ENCODE measurements around the gene PDE4D. TPM values are rescaled to one million over a fixed set of nuclear protein-coding genes. Genes with fewer than 3 reads are reported as not detected.

Gene PDE4D
- total RNA-seq, 1 donor from 2014 or later: 34.5 TPM

DNA sequence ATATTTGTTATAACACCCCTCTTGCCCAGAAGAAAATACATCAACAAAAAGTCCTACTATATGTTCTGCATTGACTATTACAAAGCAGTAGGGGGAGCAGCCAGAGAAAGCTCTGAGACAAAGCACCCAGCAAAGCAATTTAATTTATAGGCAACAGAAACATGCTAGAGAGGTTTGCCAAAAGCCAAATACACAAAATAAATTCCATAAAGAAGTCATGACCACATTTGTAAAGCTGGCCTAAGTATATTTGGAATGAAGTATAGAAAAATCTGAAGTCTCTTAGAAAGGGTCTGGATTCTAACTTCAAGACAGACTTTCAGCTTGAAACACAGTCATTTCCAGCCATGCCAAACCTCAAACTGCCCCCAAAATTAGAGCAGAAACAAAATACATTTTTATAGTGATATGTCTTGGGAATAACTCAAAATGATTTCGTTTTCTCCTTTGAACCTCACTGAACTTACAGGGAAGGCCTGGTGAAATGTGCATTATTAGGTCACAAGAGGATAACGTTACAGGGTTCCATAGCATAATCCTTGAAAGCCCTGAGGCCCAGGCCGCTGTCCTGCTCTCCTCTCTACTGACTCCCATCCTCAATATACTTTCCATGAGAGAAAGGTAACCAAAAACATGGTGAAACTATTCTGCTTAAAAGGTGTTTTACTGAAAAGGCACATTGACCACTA is 858.9 kb downstream of the PDE4D start:
- DNase-seq: no peak
- intact Hi-C loops (cut with micrococcal nuclease): loop anchor here (5.0 kb wide), 2 partner anchors 93 to 138 kb away; no protein-coding TSS in a partner anchor
- peak overlapping the region; percentile 89 for H3K27ac ChIP-seq (replicated peaks)
- H3K4me3 ChIP-seq: peak overlapping the region; percentile 3
- no peaks in the 10 kb centered on the region for H3K27me3 ChIP-seq (ENCODE audit: low read depth)
- no peaks in the 10 kb centered on the region for H3K36me3 ChIP-seq
- TF ChIP-seq, protein P1, sequence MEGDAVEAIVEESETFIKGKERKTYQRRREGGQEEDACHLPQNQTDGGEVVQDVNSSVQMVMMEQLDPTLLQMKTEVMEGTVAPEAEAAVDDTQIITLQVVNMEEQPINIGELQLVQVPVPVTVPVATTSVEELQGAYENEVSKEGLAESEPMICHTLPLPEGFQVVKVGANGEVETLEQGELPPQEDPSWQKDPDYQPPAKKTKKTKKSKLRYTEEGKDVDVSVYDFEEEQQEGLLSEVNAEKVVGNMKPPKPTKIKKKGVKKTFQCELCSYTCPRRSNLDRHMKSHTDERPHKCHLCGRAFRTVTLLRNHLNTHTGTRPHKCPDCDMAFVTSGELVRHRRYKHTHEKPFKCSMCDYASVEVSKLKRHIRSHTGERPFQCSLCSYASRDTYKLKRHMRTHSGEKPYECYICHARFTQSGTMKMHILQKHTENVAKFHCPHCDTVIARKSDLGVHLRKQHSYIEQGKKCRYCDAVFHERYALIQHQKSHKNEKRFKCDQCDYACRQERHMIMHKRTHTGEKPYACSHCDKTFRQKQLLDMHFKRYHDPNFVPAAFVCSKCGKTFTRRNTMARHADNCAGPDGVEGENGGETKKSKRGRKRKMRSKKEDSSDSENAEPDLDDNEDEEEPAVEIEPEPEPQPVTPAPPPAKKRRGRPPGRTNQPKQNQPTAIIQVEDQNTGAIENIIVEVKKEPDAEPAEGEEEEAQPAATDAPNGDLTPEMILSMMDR (IDR thresholded peaks at IDR 0.05; ENCODE audit: borderline replicate concordance): peak; percentile 68
- H3K9me3 ChIP-seq (replicated peaks): peaks cover 4% of the 10 kb centered on the region
- peaks cover 66% of the 10 kb centered on the region for H3K4me1 ChIP-seq

DNA sequence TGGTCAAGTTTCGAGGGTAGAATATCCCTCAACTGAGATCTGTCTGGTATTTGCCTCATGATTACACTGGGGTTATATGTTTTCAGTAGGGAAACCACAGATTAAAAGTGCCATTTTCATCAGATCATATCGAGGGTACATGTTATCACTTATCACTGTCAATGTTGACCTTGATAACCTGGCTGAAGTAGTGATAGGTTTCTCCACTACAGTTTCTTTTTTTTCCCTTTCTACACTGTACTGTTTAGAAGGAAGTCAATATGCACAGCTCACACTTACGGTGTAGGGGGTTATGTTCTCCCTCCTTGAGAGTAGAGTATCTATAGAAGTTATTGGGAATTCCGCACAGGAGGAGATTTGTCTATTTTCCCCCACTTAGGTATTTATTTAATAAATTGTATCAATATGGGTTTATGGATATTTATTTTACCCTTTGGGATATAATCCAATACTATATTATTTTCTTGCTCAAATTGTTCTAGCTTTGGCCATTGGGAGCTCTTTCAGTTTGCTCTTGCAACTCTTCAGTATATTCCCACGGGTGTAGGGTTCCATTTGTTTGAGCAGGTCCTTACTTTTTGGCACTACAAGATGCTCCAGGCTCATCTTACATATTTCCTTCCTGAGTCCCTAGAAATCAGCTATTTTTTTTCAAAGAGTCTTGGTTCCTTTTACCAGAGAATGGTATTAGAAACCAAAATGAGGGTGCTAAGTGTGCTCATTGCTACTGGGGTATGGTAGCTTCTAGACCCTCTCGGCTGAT is 866.2 kb downstream of the PDE4D start:
- Histone ChIP-seq H3K9me3 (replicated peaks) (peaks cover 8% of the 10 kb centered on the region), H3K4me3 (no peak overlapping the region), H3K27me3 (ENCODE audit: low read depth) (no peaks in the 10 kb centered on the region), H3K36me3 (peaks cover 3% of the 10 kb centered on the region), H3K27ac (replicated peaks) (no peak overlapping the region), H3K4me1 (peaks cover 8% of the 10 kb centered on the region)
- TF ChIP-seq, protein P1 (IDR thresholded peaks at IDR 0.05; ENCODE audit: borderline replicate concordance): no peak
- intact Hi-C loops (cut with micrococcal nuclease): no loop called here
- DNase-seq: no peak

DNA sequence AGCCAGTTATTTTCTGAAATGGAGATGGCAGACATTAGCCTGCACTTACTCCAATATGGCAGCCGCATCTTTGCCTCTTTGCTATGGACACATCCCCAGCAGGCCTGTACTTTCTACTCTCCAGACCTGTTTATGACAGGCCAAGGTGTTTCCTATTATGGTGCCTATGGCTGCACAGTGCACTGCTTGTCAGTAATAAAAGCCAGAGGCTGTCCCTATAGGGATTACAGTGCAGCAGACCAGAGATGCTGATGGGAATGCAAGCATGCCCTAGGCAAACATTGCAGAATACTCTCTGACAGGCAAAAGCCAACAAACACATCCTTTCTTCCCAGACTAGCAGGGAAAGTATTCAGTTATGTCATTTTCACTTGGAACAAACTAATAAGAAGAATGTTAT is 867.8 kb downstream of the PDE4D start:
- Histone ChIP-seq H3K27ac (replicated peaks) (no peak overlapping the region), H3K36me3 (peaks cover 3% of the 10 kb centered on the region), H3K9me3 (replicated peaks) (peaks cover 8% of the 10 kb centered on the region), H3K27me3 (ENCODE audit: low read depth) (no peaks in the 10 kb centered on the region), H3K4me1 (peaks cover 23% of the 10 kb centered on the region), H3K4me3 (no peak overlapping the region)
- no peak for DNase-seq
- TF ChIP-seq, protein P1 (IDR thresholded peaks at IDR 0.05; ENCODE audit: borderline replicate concordance): no peak
- intact Hi-C loops (cut with micrococcal nuclease): no loop called here

DNA sequence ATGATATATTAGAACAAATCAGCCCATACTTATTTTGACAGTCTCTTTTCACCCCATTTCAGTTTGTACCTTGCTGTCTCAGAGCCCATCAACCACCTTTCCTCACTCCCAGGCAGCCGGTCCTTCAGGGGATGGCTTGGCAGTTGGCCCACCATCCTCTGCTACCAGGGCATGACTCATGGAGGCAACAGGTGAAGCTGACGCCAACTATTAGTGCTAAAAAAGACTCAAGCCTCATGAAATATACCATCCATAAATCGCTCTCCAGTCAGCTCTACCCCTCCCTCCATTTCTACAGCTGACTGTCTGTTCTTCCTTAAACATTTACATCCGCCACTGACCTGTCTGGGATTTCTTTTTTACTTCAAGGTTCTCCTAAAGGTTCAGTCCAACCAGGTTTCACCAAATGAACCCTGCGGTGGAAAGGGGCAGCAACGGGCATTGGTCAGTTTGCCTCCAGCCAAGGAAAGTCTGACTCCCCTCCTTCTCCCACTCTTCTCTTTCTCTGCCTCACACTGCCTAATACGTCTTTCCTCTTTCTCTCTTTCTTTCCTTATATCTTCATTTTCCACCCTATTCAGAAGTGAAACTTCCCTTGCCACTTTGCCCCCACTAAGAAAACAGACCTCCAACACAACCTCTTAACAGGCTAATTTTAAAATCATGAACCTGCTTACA is 871.5 kb downstream of the PDE4D start:
- H3K4me3 ChIP-seq: no peak overlapping the region
- DNase-seq: peak; percentile 36
- TF ChIP-seq, protein P1 (IDR thresholded peaks at IDR 0.05; ENCODE audit: borderline replicate concordance): no peak
- H3K9me3 ChIP-seq (replicated peaks): no peaks in the 10 kb centered on the region
- H3K36me3 ChIP-seq: peaks cover 7% of the 10 kb centered on the region
- H3K4me1 ChIP-seq: peaks cover 37% of the 10 kb centered on the region
- intact Hi-C loops (cut with micrococcal nuclease): no loop called here
- no peak overlapping the region for H3K27ac ChIP-seq (replicated peaks)
- no peaks in the 10 kb centered on the region for H3K27me3 ChIP-seq (ENCODE audit: low read depth)

DNA sequence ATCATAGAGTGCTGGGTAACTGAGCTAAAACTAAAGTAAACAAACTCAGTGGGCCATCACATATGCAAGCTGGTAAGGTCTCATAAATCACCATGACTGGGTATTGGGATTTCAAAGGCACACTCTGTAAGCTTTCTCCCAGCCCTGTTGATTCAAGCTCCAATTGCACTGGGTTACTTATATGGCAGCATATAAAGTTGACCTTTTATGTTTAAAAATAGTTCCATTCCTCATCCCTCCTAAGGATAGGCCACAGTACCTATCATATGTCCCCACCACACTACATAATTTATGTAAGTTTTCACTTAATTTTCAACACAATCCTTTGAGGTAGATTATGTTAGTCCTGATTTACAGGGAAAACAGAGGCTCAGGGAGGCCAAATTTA is 872.2 kb downstream of the PDE4D start:
- Histone ChIP-seq H3K36me3 (peaks cover 10% of the 10 kb centered on the region), H3K4me3 (no peak overlapping the region), H3K9me3 (replicated peaks) (no peaks in the 10 kb centered on the region), H3K27ac (replicated peaks) (no peak overlapping the region), H3K27me3 (ENCODE audit: low read depth) (no peaks in the 10 kb centered on the region), H3K4me1 (peaks cover 37% of the 10 kb centered on the region)
- intact Hi-C loops (cut with micrococcal nuclease): no loop called here
- TF ChIP-seq, protein P1 (IDR thresholded peaks at IDR 0.05; ENCODE audit: borderline replicate concordance): no peak
- no peak for DNase-seq

All from left ventricle myocardium inferior (tissue), 1 donor.